Testis (tissue), 3 donors: ENCODE data around the gene KCNIP1. TPM values are rescaled to one million over a fixed set of nuclear protein-coding genes. Genes with fewer than 3 reads are reported as not detected.

Experiments
- DNase-seq: peaks from one replicate; pipeline ENCODE4 v3.0.0-alpha.2; 2019
- H3K27ac ChIP-seq, 2 donors: fragments of 200-600 bp; sonication (generic); one replicate each; pipeline ENCODE4 v1.5.1; 2019
- H3K27me3 ChIP-seq: fragments of 200-600 bp; sonication (generic); one replicate; pipeline ENCODE4 v1.5.1; 2019
- H3K36me3 ChIP-seq: fragments of 200-600 bp; sonication (generic); one replicate; pipeline ENCODE4 v1.5.1; 2017; ENCODE audit warnings: low read depth; ENCODE audit errors: missing control alignments
- H3K4me1 ChIP-seq: fragments of 200-600 bp; sonication (generic); one replicate; pipeline ENCODE4 v1.5.1; 2019
- H3K4me3 ChIP-seq, 2 donors: fragments of 200-600 bp; sonication (generic); one replicate each; pipeline ENCODE4 v1.5.1; 2017 to 2019
- H3K9me3 ChIP-seq: fragments of 200-600 bp; sonication (generic); one replicate; pipeline ENCODE4 v1.5.1; 2017
- CTCF ChIP-seq, 3 experiments: fragments of 450-650 bp in 2 of 3; fragments of 200-600 bp in 1 of 3; sonication (generic) in 1 of 3; IDR thresholded peaks; one replicate each; pipeline ENCODE4 v1.5.1; 2016 to 2019; ENCODE audit warnings: antibody characterized with exemption in 3 of 3, mild to moderate bottlenecking in 2 of 3, moderate library complexity in 1 of 3
- POLR2A ChIP-seq: fragments of 450-650 bp; IDR thresholded peaks from one replicate; pipeline ENCODE4 v1.6.1; 2017; ENCODE audit warnings: antibody characterized with exemption, mild to moderate bottlenecking, moderate library complexity
- WGBS, 2 donors: methylation state at CpG; one replicate each; pipeline ENCODE4 v1.1.5; 2018; 5-methylcytosine and 5-hydroxymethylcytosine counted together
- intact Hi-C: fragments of 100-400 bp; cut with DNase I; formaldehyde crosslinking; loops from one replicate; pipeline ENCODE4 v1.15.1; 2023; ENCODE audit warnings: low total_unique reads
- polyA plus RNA-seq: library from polyadenylated mRNA; stranded (reverse); fragments of 350-450 nt; fragmentation: Illumina TruSeq; extraction: RNeasy Lipid Tissue Mini Kit (QIAGEN cat#74804); gene quantifications from one replicate; pipeline ENCODE4 v1.2.3, GENCODE V29; 2014; ENCODE audit warnings: low read depth, low replicate concordance; ENCODE audit not compliant: insufficient read depth
- total RNA-seq, 2 donors: library from RNA; depleted of rRNA; stranded (reverse); fragments of >200 nt; gene quantifications; one replicate each; pipeline ENCODE4 v1.2.3, GENCODE V29; 2016

KCNIP1 gene
- total and polyA plus RNA-seq, 3 donors from 2014 or later: 5.9 to 14.8 (median 13.4) TPM

- no peaks in the 10 kb centered on the region for H3K27me3 ChIP-seq
- no peaks in the 10 kb centered on the region for H3K36me3 ChIP-seq
- H3K27ac ChIP-seq: no peak overlapping the region
- H3K4me3 ChIP-seq: no peak overlapping the region
- H3K9me3 ChIP-seq: no peaks in the 10 kb centered on the region
- intact Hi-C loops: no loop called here
- H3K4me1 ChIP-seq: peaks cover 3% of the 10 kb centered on the region
- TF ChIP-seq CTCF (IDR thresholded peaks at IDR 0.05) (no peak), POLR2A (no peak)
- 85 to 93% methylated on average over 6 of the region's 6 CpGs for WGBS, 2 donors
- no peak for DNase-seq
Measured at GRCh38 chr5:170538696-170539586, 35.1 kb downstream of the KCNIP1 start.

- peaks cover 3% of the 10 kb centered on the region for H3K4me1 ChIP-seq
- intact Hi-C loops: no loop called here
- H3K27ac ChIP-seq: no peak overlapping the region
- H3K27me3 ChIP-seq: no peaks in the 10 kb centered on the region
- no peak for DNase-seq
- no peak overlapping the region for H3K4me3 ChIP-seq
- no peaks in the 10 kb centered on the region for H3K9me3 ChIP-seq
- TF ChIP-seq POLR2A (no peak), CTCF (IDR thresholded peaks at IDR 0.05) (no peak)
- no peaks in the 10 kb centered on the region for H3K36me3 ChIP-seq
- WGBS, 2 donors: 93 to 100% methylated on average over 1 of the region's 1 CpG
Measured at GRCh38 chr5:170540271-170540670, 36.5 kb downstream of the KCNIP1 start.

GRCh38 chr5:170541146-170541769 lies 37.4 kb downstream of the KCNIP1 start:
- intact Hi-C loops: no loop called here
- TF ChIP-seq POLR2A (no peak), CTCF (IDR thresholded peaks at IDR 0.05) (no peak)
- WGBS, 2 donors: 100% methylated on average over 1 of the region's 1 CpG

GRCh38 chr5:170542691-170543293 lies 39.0 kb downstream of the KCNIP1 start:
- DNase-seq: no peak
- H3K27me3 ChIP-seq: no peaks in the 10 kb centered on the region
- TF ChIP-seq POLR2A: no peak
- TF ChIP-seq CTCF (IDR thresholded peaks at IDR 0.05): no peak
- no peaks in the 10 kb centered on the region for H3K9me3 ChIP-seq
- no peak overlapping the region for H3K27ac ChIP-seq
- H3K4me3 ChIP-seq: no peak overlapping the region
- WGBS, 2 donors: 76 to 77% methylated on average over 8 of the region's 8 CpGs
- no peaks in the 10 kb centered on the region for H3K4me1 ChIP-seq
- intact Hi-C loops: no loop called here
- no peaks in the 10 kb centered on the region for H3K36me3 ChIP-seq

More at GRCh38 chr5:170541146-170541769, 37.4 kb downstream of the KCNIP1 start:
- Histone ChIP-seq H3K4me3 (no peak overlapping the region), H3K27ac (no peak overlapping the region), H3K36me3 (no peaks in the 10 kb centered on the region), H3K9me3 (no peaks in the 10 kb centered on the region), H3K27me3 (no peaks in the 10 kb centered on the region), H3K4me1 (peaks cover 3% of the 10 kb centered on the region)
- no peak for DNase-seq
